Testis (tissue), 3 donors: ENCODE measurements around the gene CSRNP3. TPM values are rescaled to one million over a fixed set of nuclear protein-coding genes. Genes with fewer than 3 reads are reported as not detected.

Experiments used
- DNase-seq: peaks from one replicate; pipeline ENCODE4 v3.0.0-alpha.2; 2019
- H3K27ac ChIP-seq, 2 donors: fragments of 200-600 bp; sonication (generic); one replicate each; pipeline ENCODE4 v1.5.1; 2019
- H3K27me3 ChIP-seq: fragments of 200-600 bp; sonication (generic); one replicate; pipeline ENCODE4 v1.5.1; 2019
- H3K36me3 ChIP-seq: fragments of 200-600 bp; sonication (generic); one replicate; pipeline ENCODE4 v1.5.1; 2017; ENCODE audit warnings: low read depth; ENCODE audit errors: missing control alignments
- H3K4me1 ChIP-seq: fragments of 200-600 bp; sonication (generic); one replicate; pipeline ENCODE4 v1.5.1; 2019
- H3K4me3 ChIP-seq, 2 donors: fragments of 200-600 bp; sonication (generic); one replicate each; pipeline ENCODE4 v1.5.1; 2017 to 2019
- H3K9me3 ChIP-seq: fragments of 200-600 bp; sonication (generic); one replicate; pipeline ENCODE4 v1.5.1; 2017
- CTCF ChIP-seq, 3 experiments: fragments of 450-650 bp in 2 of 3; fragments of 200-600 bp in 1 of 3; sonication (generic) in 1 of 3; IDR thresholded peaks; one replicate each; pipeline ENCODE4 v1.5.1; 2016 to 2019; ENCODE audit warnings: antibody characterized with exemption in 3 of 3, mild to moderate bottlenecking in 2 of 3, moderate library complexity in 1 of 3
- POLR2A ChIP-seq: fragments of 450-650 bp; IDR thresholded peaks from one replicate; pipeline ENCODE4 v1.6.1; 2017; ENCODE audit warnings: antibody characterized with exemption, mild to moderate bottlenecking, moderate library complexity
- WGBS, 2 donors: methylation state at CpG; one replicate each; pipeline ENCODE4 v1.1.5; 2018; 5-methylcytosine and 5-hydroxymethylcytosine counted together
- intact Hi-C: fragments of 100-400 bp; cut with DNase I; formaldehyde crosslinking; loops from one replicate; pipeline ENCODE4 v1.15.1; 2023; ENCODE audit warnings: low total_unique reads
- polyA plus RNA-seq: library from polyadenylated mRNA; stranded (reverse); fragments of 350-450 nt; fragmentation: Illumina TruSeq; extraction: RNeasy Lipid Tissue Mini Kit (QIAGEN cat#74804); gene quantifications from one replicate; pipeline ENCODE4 v1.2.3, GENCODE V29; 2014; ENCODE audit warnings: low read depth, low replicate concordance; ENCODE audit not compliant: insufficient read depth
- total RNA-seq, 2 donors: library from RNA; depleted of rRNA; stranded (reverse); fragments of >200 nt; gene quantifications; one replicate each; pipeline ENCODE4 v1.2.3, GENCODE V29; 2016

CSRNP3 gene
- total and polyA plus RNA-seq, 3 donors from 2014 or later = 3.0 to 6.1 (median 5.3) TPM

- Histone ChIP-seq H3K27me3 (no peaks in the 10 kb centered on the region), H3K9me3 (no peaks in the 10 kb centered on the region), H3K27ac (no peak overlapping the region), H3K36me3 (no peaks in the 10 kb centered on the region), H3K4me3 (no peak overlapping the region), H3K4me1 (no peaks in the 10 kb centered on the region)
- intact Hi-C loops = no loop called here
- TF ChIP-seq POLR2A = no peak
- TF ChIP-seq CTCF (IDR thresholded peaks at IDR 0.05) = no peak
- WGBS, 2 donors = 84 to 85% methylated on average over 4 of the region's 4 CpGs
- no peak for DNase-seq
These were observed 25.1 kb downstream of the CSRNP3 start for GRCh38 chr2:165494573-165494972.

- Histone ChIP-seq H3K9me3 (no peaks in the 10 kb centered on the region), H3K36me3 (no peaks in the 10 kb centered on the region), H3K4me3 (no peak overlapping the region), H3K27me3 (no peaks in the 10 kb centered on the region), H3K27ac (no peak overlapping the region), H3K4me1 (no peaks in the 10 kb centered on the region)
- 79 to 85% methylated on average over 3 of the region's 3 CpGs for WGBS, 2 donors
- no peak for TF ChIP-seq POLR2A
- intact Hi-C loops = no loop called here
- DNase-seq = no peak
These were observed 28.3 kb downstream of the CSRNP3 start for GRCh38 chr2:165497659-165498317.

GRCh38 chr2:165499131-165499530 lies 29.6 kb downstream of the CSRNP3 start:
- DNase-seq = no peak
- Histone ChIP-seq H3K36me3 (no peaks in the 10 kb centered on the region), H3K4me3 (no peak overlapping the region), H3K27ac (no peak overlapping the region), H3K4me1 (no peaks in the 10 kb centered on the region), H3K27me3 (no peaks in the 10 kb centered on the region), H3K9me3 (no peaks in the 10 kb centered on the region)
- intact Hi-C loops = no loop called here
- 93 to 95% methylated on average over 3 of the region's 3 CpGs for WGBS, 2 donors
- TF ChIP-seq POLR2A = no peak

- Histone ChIP-seq H3K36me3 (no peaks in the 10 kb centered on the region), H3K9me3 (no peaks in the 10 kb centered on the region), H3K4me3 (no peak overlapping the region), H3K27me3 (no peaks in the 10 kb centered on the region), H3K27ac (no peak overlapping the region), H3K4me1 (no peaks in the 10 kb centered on the region)
- DNase-seq = no peak
- TF ChIP-seq CTCF (IDR thresholded peaks at IDR 0.05) (no peak), POLR2A (no peak)
- WGBS, 2 donors = 93 to 99% methylated on average over 2 of the region's 2 CpGs
- intact Hi-C loops = no loop called here
These were observed 30.5 kb downstream of the CSRNP3 start for GRCh38 chr2:165500001-165500400.

- H3K27me3 ChIP-seq = no peaks in the 10 kb centered on the region
- H3K36me3 ChIP-seq = no peaks in the 10 kb centered on the region
- no peaks in the 10 kb centered on the region for H3K9me3 ChIP-seq
- no peak overlapping the region for H3K4me3 ChIP-seq
- H3K4me1 ChIP-seq = no peaks in the 10 kb centered on the region
- no peak for DNase-seq
- no peak for TF ChIP-seq CTCF (IDR thresholded peaks at IDR 0.05)
- TF ChIP-seq POLR2A = no peak
- no peak overlapping the region for H3K27ac ChIP-seq
- intact Hi-C loops = no loop called here
These were observed 31.3 kb downstream of the CSRNP3 start for GRCh38 chr2:165500816-165501215.

GRCh38 chr2:165505514-165505913 lies 36.0 kb downstream of the CSRNP3 start:
- no peaks in the 10 kb centered on the region for H3K27me3 ChIP-seq
- H3K4me1 ChIP-seq = no peaks in the 10 kb centered on the region
- no peak for DNase-seq
- H3K9me3 ChIP-seq = no peaks in the 10 kb centered on the region
- H3K36me3 ChIP-seq = no peaks in the 10 kb centered on the region
- H3K27ac ChIP-seq = no peak overlapping the region
- intact Hi-C loops = no loop called here
- H3K4me3 ChIP-seq = no peak overlapping the region
- WGBS, 2 donors = 67 to 83% methylated on average over 3 of the region's 3 CpGs
- no peak for TF ChIP-seq CTCF (IDR thresholded peaks at IDR 0.05)
- TF ChIP-seq POLR2A = no peak
